Common myeloid progenitor, CD34-positive (primary cell): ENCODE results near the gene SEMA6A.

Source experiments
- CTCF ChIA-PET: fragments of 350-600 bp; sonication (Branson Sonifier 250); formaldehyde crosslinking; loops from one replicate; lab custom pipeline; 2021; ENCODE audit warnings: antibody characterized with exemption; lab: Charles Lee
- POLR2A ChIA-PET: fragments of 350-600 bp; sonication (Branson Sonifier 250); formaldehyde crosslinking; loops from one replicate; lab custom pipeline; 2021; ENCODE audit warnings: antibody characterized with exemption; lab: Charles Lee
- DNase-seq, 3 donors: peaks; one replicate each; pipeline versions ENCODE4 v3.0.0 to v3.0.0-alpha.2; 2013
- H3K27ac ChIP-seq, 2 experiments: 1 replicate in 1 of 2; 2 replicates in 1 of 2; pipeline ENCODE4 v1.7.0; 2013; ENCODE audit warnings: inconsistent platforms in 2 of 2, low read length in 2 of 2, mild to moderate bottlenecking in 2 of 2, low read depth in 1 of 2, moderate library complexity in 1 of 2; ENCODE audit not compliant: severe bottlenecking in 2 of 2, insufficient read depth in 1 of 2, poor library complexity in 1 of 2
- H3K27me3 ChIP-seq, 5 experiments: replicated peaks in 2 of 5; 1 replicate in 3 of 5; 2 replicates in 2 of 5; pipeline versions ENCODE4 v1.6.1 to v1.7.0; 2013; ENCODE audit warnings: low read length in 4 of 5, mild to moderate bottlenecking in 2 of 5, moderate library complexity in 2 of 5, inconsistent platforms in 1 of 5; ENCODE audit not compliant: insufficient read depth in 5 of 5, control insufficient read depth in 4 of 5
- H3K36me3 ChIP-seq, 4 experiments: 1 replicate in 2 of 4; 2 replicates in 2 of 4; pipeline versions ENCODE4 v1.6.1 to v1.7.0; 2013; ENCODE audit warnings: low read length in 3 of 4, control low read depth in 1 of 4, mild to moderate bottlenecking in 1 of 4; ENCODE audit not compliant: control insufficient read depth in 4 of 4, insufficient read depth in 4 of 4
- H3K4me1 ChIP-seq, 4 experiments: 1 replicate in 3 of 4; 2 replicates in 1 of 4; pipeline versions ENCODE4 v1.6.1 to v1.7.1; 2013; ENCODE audit warnings: low read length in 3 of 4, mild to moderate bottlenecking in 3 of 4, control low read depth in 1 of 4, inconsistent platforms in 1 of 4, moderate library complexity in 1 of 4; ENCODE audit not compliant: control insufficient read depth in 4 of 4, insufficient read depth in 4 of 4; ENCODE audit errors: control extremely low read depth in 1 of 4
- H3K4me3 ChIP-seq, 7 experiments: 1 replicate in 4 of 7; 2 replicates in 3 of 7; pipeline versions ENCODE4 v1.5.1 to v1.7.0; 2013; ENCODE audit warnings: mild to moderate bottlenecking in 7 of 7, low read length in 6 of 7, moderate library complexity in 6 of 7, inconsistent platforms in 2 of 7, low read depth in 2 of 7, control low read depth in 1 of 7; ENCODE audit not compliant: insufficient read depth in 4 of 7, control insufficient read depth in 1 of 7; ENCODE audit errors: extremely low read depth in 1 of 7
- H3K9me3 ChIP-seq, 5 experiments: 1 replicate in 4 of 5; 2 replicates in 1 of 5; pipeline versions ENCODE4 v1.6.1 to v1.7.1; 2013; ENCODE audit warnings: low read length in 4 of 5, mild to moderate bottlenecking in 2 of 5, inconsistent platforms in 1 of 5, low read depth in 1 of 5, moderate library complexity in 1 of 5; ENCODE audit not compliant: control insufficient read depth in 4 of 5, insufficient read depth in 2 of 5; ENCODE audit errors: control extremely low read depth in 1 of 5
- WGBS: methylation state at CpG from one replicate; pipeline ENCODE4 v1.1.5; 2013; ENCODE audit not compliant: insufficient coverage; 5-methylcytosine and 5-hydroxymethylcytosine counted together

SEMA6A gene

GRCh38 chr5:116612431-116612830, 37.8 kb upstream of the SEMA6A start:
- H3K9me3 ChIP-seq, result peaks cover 0 to 1% (median 0%) of the 10 kb centered on the region in 5 experiments
- H3K4me3 ChIP-seq, result no peak overlapping the region
- CTCF ChIA-PET, result interaction anchor here (1.4 kb wide), 1 partner anchor 34 kb away, joined by 3 read pairs; no protein-coding TSS in a partner anchor
- H3K36me3 ChIP-seq, result no peaks in the 10 kb centered on the region
- no peak overlapping the region for H3K27ac ChIP-seq
- POLR2A ChIA-PET, result no interaction called here
- no peaks in the 10 kb centered on the region for H3K27me3 ChIP-seq
- H3K4me1 ChIP-seq, result peaks cover 0 to 8% (median 2%) of the 10 kb centered on the region in 4 experiments
- 93% methylated on average over 3 of the region's 5 CpGs for WGBS
- no peak for DNase-seq

DNA sequence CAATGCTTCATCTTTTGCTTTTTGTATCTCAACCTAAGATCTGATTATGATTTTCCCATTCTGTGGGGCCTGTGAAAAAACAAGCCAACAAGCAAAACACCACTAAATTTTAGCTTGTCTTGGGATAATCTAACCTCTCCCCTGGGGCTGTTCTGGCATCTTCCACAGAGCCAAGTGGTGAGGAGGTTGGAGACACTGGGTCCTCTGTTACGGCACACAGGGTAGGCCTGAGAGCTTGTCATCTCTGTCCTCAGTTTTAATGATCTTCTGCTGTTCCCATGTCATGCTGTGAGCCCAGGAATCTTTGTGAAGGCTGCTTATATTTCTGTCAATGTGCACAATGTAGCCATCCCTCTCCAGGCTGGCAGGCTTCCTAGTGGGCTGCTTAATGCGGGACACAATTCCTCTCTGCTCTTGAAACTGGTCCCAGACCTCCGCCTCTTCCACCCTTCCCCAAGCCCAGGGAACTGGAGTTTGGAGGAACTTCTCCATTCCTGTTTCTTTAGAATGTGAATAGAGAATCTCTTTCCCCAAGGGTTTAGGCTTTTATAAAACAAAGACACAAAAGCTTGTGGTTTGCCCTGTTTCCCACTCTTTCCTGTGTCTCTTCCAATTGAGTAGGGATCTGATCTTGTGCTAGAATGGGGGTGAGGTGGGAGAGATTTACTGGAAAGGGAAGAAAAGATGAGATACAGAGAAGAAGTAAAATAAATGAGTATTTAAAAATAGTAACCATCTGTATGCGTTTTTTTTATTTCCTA, 30.9 kb upstream of the SEMA6A start:
- H3K27ac ChIP-seq, result no peak overlapping the region
- POLR2A ChIA-PET, result no interaction called here
- H3K36me3 ChIP-seq, result no peaks in the 10 kb centered on the region
- H3K4me1 ChIP-seq, result no peaks in the 10 kb centered on the region
- no peak overlapping the region for H3K4me3 ChIP-seq
- no peak for DNase-seq
- CTCF ChIA-PET, result interaction anchor here (1.2 kb wide), 1 partner anchor 10 kb away, joined by 3 read pairs; no protein-coding TSS in a partner anchor
- no peaks in the 10 kb centered on the region for H3K27me3 ChIP-seq
- WGBS, result 100% methylated on average over 3 of the region's 4 CpGs
- peaks cover 0 to 1% (median 0%) of the 10 kb centered on the region in 5 experiments for H3K9me3 ChIP-seq

GRCh38 chr5:116604805-116605204, 30.2 kb upstream of the SEMA6A start:
- no peak overlapping the region for H3K4me3 ChIP-seq
- WGBS, result 94% methylated on average over 4 of the region's 4 CpGs
- H3K27me3 ChIP-seq, result no peaks in the 10 kb centered on the region
- DNase-seq, result no peak
- H3K4me1 ChIP-seq, result no peaks in the 10 kb centered on the region
- no peaks in the 10 kb centered on the region for H3K36me3 ChIP-seq
- no peak overlapping the region for H3K27ac ChIP-seq
- peaks cover 0 to 1% (median 0%) of the 10 kb centered on the region in 5 experiments for H3K9me3 ChIP-seq
- CTCF ChIA-PET, result interaction anchor here (0.6 to 1.2 kb wide), 2 partner anchors 9 to 27 kb away, joined by 3 read pairs; no protein-coding TSS in a partner anchor
- POLR2A ChIA-PET, result no interaction called here

DNA sequence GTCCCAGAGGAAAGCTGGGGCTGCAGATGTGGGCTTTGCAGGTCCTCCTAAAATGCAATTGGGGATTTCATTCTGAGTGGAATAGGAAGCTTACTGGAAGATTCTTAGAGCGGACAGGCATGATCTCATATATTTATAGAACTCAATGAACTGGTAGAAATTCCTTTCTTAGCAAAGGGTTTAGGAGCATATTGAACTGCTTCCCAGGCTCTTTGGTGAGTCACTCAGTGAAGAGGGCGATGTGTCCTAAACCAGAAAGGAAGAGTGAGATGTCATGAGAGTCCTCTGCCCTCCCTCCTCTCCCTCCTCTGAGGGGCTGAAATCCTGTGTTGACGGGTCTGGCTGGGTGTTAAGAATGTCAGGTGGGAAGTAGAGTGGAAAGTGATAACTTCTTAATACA, 26.3 kb upstream of the SEMA6A start:
- CTCF ChIA-PET, result interaction anchor here (1.9 kb wide), 1 partner anchor 14 kb away, joined by 4 read pairs; no protein-coding TSS in a partner anchor
- Histone ChIP-seq H3K4me1 (no peaks in the 10 kb centered on the region), H3K27ac (no peak overlapping the region), H3K36me3 (no peaks in the 10 kb centered on the region), H3K27me3 (no peaks in the 10 kb centered on the region), H3K9me3 (no peaks in the 10 kb centered on the region), H3K4me3 (no peak overlapping the region)
- no CpG with 5 or more reads among the region's 3 CpGs for WGBS
- POLR2A ChIA-PET, result no interaction called here
- no peak for DNase-seq

DNA sequence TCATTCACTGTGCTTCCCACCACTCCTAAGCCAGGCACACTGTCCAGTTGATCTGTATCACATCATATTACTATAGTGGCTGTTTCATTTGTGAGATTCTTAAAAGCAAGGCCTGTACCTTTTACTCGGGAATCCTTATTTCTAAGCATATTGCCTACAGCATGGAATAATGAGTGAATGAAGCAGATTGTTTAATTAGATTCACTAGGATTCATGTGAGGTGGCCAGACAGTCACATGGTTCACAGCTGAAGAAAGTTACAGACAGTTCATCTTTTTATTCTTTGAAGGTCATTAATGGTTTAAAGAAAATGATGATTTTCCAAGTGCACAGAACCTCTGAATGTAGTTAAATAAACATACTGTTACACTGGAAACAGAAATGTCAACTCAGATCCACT, 24.3 kb upstream of the SEMA6A start:
- no peaks in the 10 kb centered on the region for H3K36me3 ChIP-seq
- H3K4me3 ChIP-seq, result no peak overlapping the region
- H3K27me3 ChIP-seq, result no peaks in the 10 kb centered on the region
- ChIA-PET CTCF (interaction anchor here (0.7 kb wide), 1 partner anchor 9 kb away, joined by 3 read pairs; no protein-coding TSS in a partner anchor), POLR2A (no interaction called here)
- 100% methylated on average over 1 of the region's 1 CpG for WGBS
- H3K4me1 ChIP-seq, result no peaks in the 10 kb centered on the region
- no peaks in the 10 kb centered on the region for H3K9me3 ChIP-seq
- H3K27ac ChIP-seq, result no peak overlapping the region
- no peak for DNase-seq

- H3K36me3 ChIP-seq, result no peaks in the 10 kb centered on the region
- no peaks in the 10 kb centered on the region for H3K4me1 ChIP-seq
- POLR2A ChIA-PET, result no interaction called here
- no peak overlapping the region for H3K27ac ChIP-seq
- no CpG with 5 or more reads among the region's 3 CpGs for WGBS
- no peak overlapping the region for H3K4me3 ChIP-seq
- CTCF ChIA-PET, result interaction anchor here (1.2 kb wide), 1 partner anchor 9 kb away, joined by 3 read pairs; no protein-coding TSS in a partner anchor
- no peaks in the 10 kb centered on the region for H3K9me3 ChIP-seq
- H3K27me3 ChIP-seq, result no peaks in the 10 kb centered on the region
- DNase-seq, result no peak
Observed at GRCh38 chr5:116595498-116595897, 20.9 kb upstream of the SEMA6A start.

DNA sequence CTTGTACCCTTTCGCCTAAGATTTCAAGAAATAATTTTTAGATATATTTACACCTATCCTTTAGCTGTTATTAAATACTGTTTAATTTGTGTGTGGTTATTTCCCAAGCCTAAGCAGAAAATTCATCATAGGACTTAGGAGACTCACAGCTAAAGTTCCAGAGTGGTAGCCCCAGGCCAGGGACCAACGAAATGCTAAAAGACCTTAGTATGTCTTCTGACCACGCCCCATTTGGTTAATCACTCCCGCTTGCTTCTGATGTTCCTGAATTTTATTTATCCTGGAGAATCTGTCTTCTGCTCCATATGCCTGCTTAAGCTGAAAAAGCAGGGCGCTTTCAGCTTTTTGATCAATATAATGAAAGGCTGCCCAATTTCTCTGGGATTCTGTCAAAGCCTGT, 18.7 kb upstream of the SEMA6A start:
- no peaks in the 10 kb centered on the region for H3K36me3 ChIP-seq
- POLR2A ChIA-PET, result no interaction called here
- H3K27me3 ChIP-seq, result no peaks in the 10 kb centered on the region
- no peak overlapping the region for H3K27ac ChIP-seq
- WGBS, result 98% methylated on average over 3 of the region's 5 CpGs
- no peaks in the 10 kb centered on the region for H3K4me1 ChIP-seq
- no peak overlapping the region for H3K4me3 ChIP-seq
- DNase-seq, result no peak
- CTCF ChIA-PET, result interaction anchor here (1.1 kb wide), 1 partner anchor 18 kb away, joined by 3 read pairs; no protein-coding TSS in a partner anchor
- H3K9me3 ChIP-seq, result no peaks in the 10 kb centered on the region
